ENCODE measurements around the gene CPTP. TPM values are rescaled to one million over a fixed set of nuclear protein-coding genes. Genes with fewer than 3 reads are reported as not detected.

CPTP gene
- polyA plus RNA-seq, 1 donor from 2014 or later: 9.9 TPM

DNA sequence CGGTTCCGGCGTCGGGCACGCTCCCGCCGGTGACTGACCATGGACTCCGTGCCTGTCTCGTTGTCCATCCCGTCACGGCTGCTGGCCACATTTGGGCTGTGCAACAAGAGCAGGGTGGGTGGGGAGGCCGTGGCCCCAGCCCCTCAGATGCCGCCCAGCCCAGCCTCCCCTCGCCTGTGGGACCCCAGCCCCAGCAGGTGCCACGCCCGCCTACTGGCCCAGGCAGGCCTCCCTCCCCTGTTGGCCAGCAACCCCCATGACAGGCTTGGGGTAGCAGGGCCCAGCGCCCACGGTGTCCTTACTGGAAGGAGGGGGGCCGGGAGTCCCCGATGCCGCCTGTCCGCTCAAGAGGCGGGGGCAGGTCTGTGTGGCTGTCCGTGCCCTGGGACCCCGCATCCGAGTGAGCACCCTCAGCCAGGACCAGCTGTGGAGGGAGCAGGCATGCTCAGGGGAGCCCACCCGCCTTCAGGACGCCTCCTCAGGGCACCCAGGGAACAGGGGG, 17.5 kb downstream of the CPTP start:
- no peak overlapping the region for H3K4me2 ChIP-seq (ENCODE audit: low read length)
- H4K20me1 ChIP-seq (ENCODE audit: insufficient read depth): peaks cover 9% of the 10 kb centered on the region
- H3F3A ChIP-seq (ENCODE audit: insufficient read depth, low read length, poor library complexity, severe bottlenecking): no peaks in the 10 kb centered on the region
- TF ChIP-seq, protein P1, sequence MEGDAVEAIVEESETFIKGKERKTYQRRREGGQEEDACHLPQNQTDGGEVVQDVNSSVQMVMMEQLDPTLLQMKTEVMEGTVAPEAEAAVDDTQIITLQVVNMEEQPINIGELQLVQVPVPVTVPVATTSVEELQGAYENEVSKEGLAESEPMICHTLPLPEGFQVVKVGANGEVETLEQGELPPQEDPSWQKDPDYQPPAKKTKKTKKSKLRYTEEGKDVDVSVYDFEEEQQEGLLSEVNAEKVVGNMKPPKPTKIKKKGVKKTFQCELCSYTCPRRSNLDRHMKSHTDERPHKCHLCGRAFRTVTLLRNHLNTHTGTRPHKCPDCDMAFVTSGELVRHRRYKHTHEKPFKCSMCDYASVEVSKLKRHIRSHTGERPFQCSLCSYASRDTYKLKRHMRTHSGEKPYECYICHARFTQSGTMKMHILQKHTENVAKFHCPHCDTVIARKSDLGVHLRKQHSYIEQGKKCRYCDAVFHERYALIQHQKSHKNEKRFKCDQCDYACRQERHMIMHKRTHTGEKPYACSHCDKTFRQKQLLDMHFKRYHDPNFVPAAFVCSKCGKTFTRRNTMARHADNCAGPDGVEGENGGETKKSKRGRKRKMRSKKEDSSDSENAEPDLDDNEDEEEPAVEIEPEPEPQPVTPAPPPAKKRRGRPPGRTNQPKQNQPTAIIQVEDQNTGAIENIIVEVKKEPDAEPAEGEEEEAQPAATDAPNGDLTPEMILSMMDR (IDR thresholded peaks at IDR 0.05; ENCODE audit: poor library complexity, severe bottlenecking): no peak
- no peak overlapping the region for H2AFZ ChIP-seq (ENCODE audit: low read depth, low read length)
- H3K27me3 ChIP-seq (ENCODE audit: insufficient read depth, low read depth, low read length): no peaks in the 10 kb centered on the region
- H3K9me2 ChIP-seq (ENCODE audit: insufficient read depth, low read length): no peaks in the 10 kb centered on the region
- no peak overlapping the region for H3K9ac ChIP-seq (ENCODE audit: low read length)
- H3K9me3 ChIP-seq (ENCODE audit: low read length): no peaks in the 10 kb centered on the region
- no peak overlapping the region for H3K4me3 ChIP-seq (ENCODE audit: low read length)
- no peak overlapping the region for H3K27ac ChIP-seq (ENCODE audit: low read length)
- H3K36me3 ChIP-seq (ENCODE audit: insufficient read depth, low read length): no peaks in the 10 kb centered on the region
- H3K79me2 ChIP-seq (replicated peaks; ENCODE audit: insufficient read depth, low read length): no peaks in the 10 kb centered on the region

DNA sequence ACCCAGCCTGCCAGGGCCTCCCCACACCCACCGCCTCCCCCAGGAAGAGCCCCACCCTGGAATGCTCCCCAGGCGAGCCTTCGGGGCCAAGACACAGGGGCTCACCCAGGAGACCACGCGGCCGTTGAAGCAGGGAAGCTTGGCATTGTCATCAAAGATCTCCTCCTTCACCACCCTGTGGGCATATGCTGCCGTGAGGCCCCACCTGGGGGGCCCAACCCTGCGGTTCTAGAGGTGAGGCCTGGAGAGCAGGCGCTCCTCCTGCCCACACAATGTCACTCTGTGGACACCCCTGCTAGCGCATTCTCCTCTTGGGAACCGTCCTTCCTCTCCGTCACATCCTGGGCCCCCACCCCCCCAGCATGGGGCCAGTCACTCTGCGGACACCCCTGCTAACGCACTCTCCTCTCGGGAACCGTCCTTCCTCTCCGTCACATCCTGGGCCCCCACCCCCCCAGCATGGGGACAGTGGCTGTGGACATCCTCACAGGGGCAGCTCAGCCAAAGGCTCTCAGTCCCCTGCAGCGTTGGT, 18.0 kb downstream of the CPTP start:
- H3K79me2 ChIP-seq (replicated peaks; ENCODE audit: insufficient read depth, low read length): peaks cover 5% of the 10 kb centered on the region
- H3K4me2 ChIP-seq (ENCODE audit: low read length): no peak overlapping the region
- H2AFZ ChIP-seq (ENCODE audit: low read depth, low read length): no peak overlapping the region
- H3K36me3 ChIP-seq (ENCODE audit: insufficient read depth, low read length): no peaks in the 10 kb centered on the region
- no peak overlapping the region for H3K4me3 ChIP-seq (ENCODE audit: low read length)
- no peak overlapping the region for H3K27ac ChIP-seq (ENCODE audit: low read length)
- no peaks in the 10 kb centered on the region for H3K9me2 ChIP-seq (ENCODE audit: insufficient read depth, low read length)
- no peaks in the 10 kb centered on the region for H3K27me3 ChIP-seq (ENCODE audit: insufficient read depth, low read depth, low read length)
- no peaks in the 10 kb centered on the region for H3K9me3 ChIP-seq (ENCODE audit: low read length)
- H4K20me1 ChIP-seq (ENCODE audit: insufficient read depth): peaks cover 9% of the 10 kb centered on the region
- no peaks in the 10 kb centered on the region for H3F3A ChIP-seq (ENCODE audit: insufficient read depth, low read length, poor library complexity, severe bottlenecking)
- TF ChIP-seq TAF1 (IDR thresholded peaks at IDR 0.05; ENCODE audit: low read depth): no peak
- TF ChIP-seq MXI1 (conservative IDR thresholded peaks at IDR 0.05; ENCODE audit: poor library complexity, severe bottlenecking): no peak
- TF ChIP-seq, protein P2, sequence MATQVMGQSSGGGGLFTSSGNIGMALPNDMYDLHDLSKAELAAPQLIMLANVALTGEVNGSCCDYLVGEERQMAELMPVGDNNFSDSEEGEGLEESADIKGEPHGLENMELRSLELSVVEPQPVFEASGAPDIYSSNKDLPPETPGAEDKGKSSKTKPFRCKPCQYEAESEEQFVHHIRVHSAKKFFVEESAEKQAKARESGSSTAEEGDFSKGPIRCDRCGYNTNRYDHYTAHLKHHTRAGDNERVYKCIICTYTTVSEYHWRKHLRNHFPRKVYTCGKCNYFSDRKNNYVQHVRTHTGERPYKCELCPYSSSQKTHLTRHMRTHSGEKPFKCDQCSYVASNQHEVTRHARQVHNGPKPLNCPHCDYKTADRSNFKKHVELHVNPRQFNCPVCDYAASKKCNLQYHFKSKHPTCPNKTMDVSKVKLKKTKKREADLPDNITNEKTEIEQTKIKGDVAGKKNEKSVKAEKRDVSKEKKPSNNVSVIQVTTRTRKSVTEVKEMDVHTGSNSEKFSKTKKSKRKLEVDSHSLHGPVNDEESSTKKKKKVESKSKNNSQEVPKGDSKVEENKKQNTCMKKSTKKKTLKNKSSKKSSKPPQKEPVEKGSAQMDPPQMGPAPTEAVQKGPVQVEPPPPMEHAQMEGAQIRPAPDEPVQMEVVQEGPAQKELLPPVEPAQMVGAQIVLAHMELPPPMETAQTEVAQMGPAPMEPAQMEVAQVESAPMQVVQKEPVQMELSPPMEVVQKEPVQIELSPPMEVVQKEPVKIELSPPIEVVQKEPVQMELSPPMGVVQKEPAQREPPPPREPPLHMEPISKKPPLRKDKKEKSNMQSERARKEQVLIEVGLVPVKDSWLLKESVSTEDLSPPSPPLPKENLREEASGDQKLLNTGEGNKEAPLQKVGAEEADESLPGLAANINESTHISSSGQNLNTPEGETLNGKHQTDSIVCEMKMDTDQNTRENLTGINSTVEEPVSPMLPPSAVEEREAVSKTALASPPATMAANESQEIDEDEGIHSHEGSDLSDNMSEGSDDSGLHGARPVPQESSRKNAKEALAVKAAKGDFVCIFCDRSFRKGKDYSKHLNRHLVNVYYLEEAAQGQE (IDR thresholded peaks at IDR 0.05; ENCODE audit: borderline replicate concordance): no peak
- no peak for TF ChIP-seq EZH2 (IDR thresholded peaks at IDR 0.05; ENCODE audit: borderline replicate concordance, insufficient read depth, low read length, poor library complexity, severe bottlenecking)
- no peak for TF ChIP-seq EP300 (conservative IDR thresholded peaks at IDR 0.05; ENCODE audit: poor library complexity, severe bottlenecking)
- no peak for TF ChIP-seq RAD21 (conservative IDR thresholded peaks at IDR 0.05)
- TF ChIP-seq, protein P1 (IDR thresholded peaks at IDR 0.05; ENCODE audit: poor library complexity, severe bottlenecking): no peak
- no peak for TF ChIP-seq SMC3 (conservative IDR thresholded peaks at IDR 0.05; ENCODE audit: poor library complexity)
- TF ChIP-seq POLR2AphosphoS5 (IDR thresholded peaks at IDR 0.05): no peak
- H3K9ac ChIP-seq (ENCODE audit: low read length): no peak overlapping the region

Measured in neural cell (in vitro differentiated cells).